Mesenchymal stem cell (in vitro differentiated cells and primary cell): ENCODE results near the gene THRAP3. TPM values are rescaled to one million over a fixed set of nuclear protein-coding genes. Genes with fewer than 3 reads are reported as not detected.

Source experiments
- DNase-seq: peaks from one replicate; pipeline ENCODE4 v3.0.0-alpha.2; 2013
- H2AFZ ChIP-seq: one replicate; pipeline ENCODE4 v1.6.1; 2013; ENCODE audit warnings: low read depth, mild to moderate bottlenecking, control low read depth, inconsistent platforms, low read length, moderate library complexity
- H2AK5ac ChIP-seq: 2 replicates; pipeline ENCODE4 v1.6.1; 2013; ENCODE audit warnings: low read length, moderate library complexity, mild to moderate bottlenecking, inconsistent platforms; ENCODE audit not compliant: severe bottlenecking
- H2BK120ac ChIP-seq: one replicate; pipeline ENCODE4 v1.6.1; 2013; ENCODE audit warnings: low read depth, mild to moderate bottlenecking, inconsistent platforms, low read length, moderate library complexity
- H2BK12ac ChIP-seq, 2 experiments: one replicate each; pipeline ENCODE4 v1.6.1; 2013; ENCODE audit warnings: inconsistent platforms in 2 of 2, low read length in 2 of 2, mild to moderate bottlenecking in 2 of 2, moderate library complexity in 2 of 2, control low read depth in 1 of 2
- H2BK15ac ChIP-seq: one replicate; pipeline ENCODE4 v1.6.1; 2013; ENCODE audit warnings: mild to moderate bottlenecking, low read depth, inconsistent platforms; ENCODE audit not compliant: poor library complexity, severe bottlenecking
- H2BK5ac ChIP-seq: 2 replicates; pipeline ENCODE4 v1.6.1; 2013; ENCODE audit warnings: low read depth, mild to moderate bottlenecking, low read length, control low read depth, inconsistent platforms; ENCODE audit not compliant: poor library complexity, severe bottlenecking
- H3K14ac ChIP-seq, 2 experiments: one replicate each; pipeline ENCODE4 v1.6.1; 2013; ENCODE audit warnings: inconsistent platforms in 2 of 2, low read length in 2 of 2, control low read depth in 1 of 2, mild to moderate bottlenecking in 1 of 2, moderate library complexity in 1 of 2
- H3K18ac ChIP-seq, 2 experiments: one replicate each; pipeline ENCODE4 v1.6.1; 2013; ENCODE audit warnings: inconsistent platforms in 2 of 2, low read length in 2 of 2, control low read depth in 1 of 2, low read depth in 1 of 2, mild to moderate bottlenecking in 1 of 2
- H3K23ac ChIP-seq, 2 experiments: one replicate each; pipeline ENCODE4 v1.6.1; 2013; ENCODE audit warnings: inconsistent platforms in 2 of 2, low read length in 2 of 2, mild to moderate bottlenecking in 2 of 2, moderate library complexity in 2 of 2, control low read depth in 1 of 2
- H3K27ac ChIP-seq: 2 replicates; pipeline ENCODE4 v1.5.1; 2013; ENCODE audit warnings: mild to moderate bottlenecking, moderate library complexity, low read length, control low read depth, inconsistent platforms; ENCODE audit not compliant: poor library complexity, severe bottlenecking
- H3K27me3 ChIP-seq, 2 experiments: 2 replicates each; pipeline versions ENCODE4 v1.6.1 to v1.7.0; 2013; ENCODE audit warnings: low read length in 2 of 2, mild to moderate bottlenecking in 2 of 2, moderate library complexity in 2 of 2, control low read depth in 1 of 2, inconsistent platforms in 1 of 2; ENCODE audit not compliant: control insufficient read depth in 1 of 2, insufficient read depth in 1 of 2
- H3K36me3 ChIP-seq, 2 experiments: 2 replicates each; pipeline versions ENCODE4 v1.6.1 to v1.7.0; 2013; ENCODE audit warnings: low read length in 2 of 2, control low read depth in 1 of 2, inconsistent platforms in 1 of 2, low read depth in 1 of 2, mild to moderate bottlenecking in 1 of 2; ENCODE audit not compliant: insufficient read depth in 2 of 2, control insufficient read depth in 1 of 2
- H3K4ac ChIP-seq, 2 experiments: one replicate each; pipeline ENCODE4 v1.6.1; 2013; ENCODE audit warnings: inconsistent platforms in 2 of 2, low read length in 2 of 2, mild to moderate bottlenecking in 2 of 2, moderate library complexity in 2 of 2, control low read depth in 1 of 2, low read depth in 1 of 2
- H3K4me1 ChIP-seq: 2 replicates; pipeline ENCODE4 v1.6.1; 2013; ENCODE audit warnings: low read depth, low read length, control low read depth; ENCODE audit not compliant: control insufficient read depth, insufficient read depth
- H3K4me2 ChIP-seq: 2 replicates; pipeline ENCODE4 v1.6.1; 2013; ENCODE audit warnings: low read length, mild to moderate bottlenecking, inconsistent platforms; ENCODE audit not compliant: poor library complexity, severe bottlenecking
- H3K4me3 ChIP-seq, 2 experiments: 2 replicates each; pipeline versions ENCODE4 v1.5.1 to v1.7.0; 2013; ENCODE audit warnings: low read length in 2 of 2, mild to moderate bottlenecking in 2 of 2, control low read depth in 1 of 2, low read depth in 1 of 2; ENCODE audit not compliant: insufficient read depth in 1 of 2
- H3K79me1 ChIP-seq: replicated peaks from 2 replicates; pipeline ENCODE4 v1.6.1; 2013; ENCODE audit warnings: mild to moderate bottlenecking, control low read depth, low read length, inconsistent platforms; ENCODE audit not compliant: poor library complexity, severe bottlenecking
- H3K9ac ChIP-seq: 2 replicates; pipeline ENCODE4 v1.7.0; 2013; ENCODE audit warnings: mild to moderate bottlenecking, low read length, moderate library complexity
- H3K9me3 ChIP-seq: 2 replicates; pipeline ENCODE4 v1.7.0; 2013; ENCODE audit warnings: mild to moderate bottlenecking, low read length; ENCODE audit not compliant: control insufficient read depth
- H4K8ac ChIP-seq: one replicate; pipeline ENCODE4 v1.6.1; 2013; ENCODE audit warnings: inconsistent platforms, mild to moderate bottlenecking, low read length, moderate library complexity
- H4K91ac ChIP-seq: one replicate; pipeline ENCODE4 v1.6.1; 2013; ENCODE audit warnings: mild to moderate bottlenecking, low read length, inconsistent platforms
- WGBS: methylation state at CpG from one replicate; pipeline ENCODE4 v1.1.7; 2013; ENCODE audit warnings: mixed read lengths; 5-methylcytosine and 5-hydroxymethylcytosine counted together
- polyA plus RNA-seq, 2 experiments: library from polyadenylated mRNA; stranded (reverse); fragments of 200-250 nt; gene quantifications; one replicate each; pipeline ENCODE4 v1.2.3, GENCODE V29; 2013

The THRAP3 gene, protein sequence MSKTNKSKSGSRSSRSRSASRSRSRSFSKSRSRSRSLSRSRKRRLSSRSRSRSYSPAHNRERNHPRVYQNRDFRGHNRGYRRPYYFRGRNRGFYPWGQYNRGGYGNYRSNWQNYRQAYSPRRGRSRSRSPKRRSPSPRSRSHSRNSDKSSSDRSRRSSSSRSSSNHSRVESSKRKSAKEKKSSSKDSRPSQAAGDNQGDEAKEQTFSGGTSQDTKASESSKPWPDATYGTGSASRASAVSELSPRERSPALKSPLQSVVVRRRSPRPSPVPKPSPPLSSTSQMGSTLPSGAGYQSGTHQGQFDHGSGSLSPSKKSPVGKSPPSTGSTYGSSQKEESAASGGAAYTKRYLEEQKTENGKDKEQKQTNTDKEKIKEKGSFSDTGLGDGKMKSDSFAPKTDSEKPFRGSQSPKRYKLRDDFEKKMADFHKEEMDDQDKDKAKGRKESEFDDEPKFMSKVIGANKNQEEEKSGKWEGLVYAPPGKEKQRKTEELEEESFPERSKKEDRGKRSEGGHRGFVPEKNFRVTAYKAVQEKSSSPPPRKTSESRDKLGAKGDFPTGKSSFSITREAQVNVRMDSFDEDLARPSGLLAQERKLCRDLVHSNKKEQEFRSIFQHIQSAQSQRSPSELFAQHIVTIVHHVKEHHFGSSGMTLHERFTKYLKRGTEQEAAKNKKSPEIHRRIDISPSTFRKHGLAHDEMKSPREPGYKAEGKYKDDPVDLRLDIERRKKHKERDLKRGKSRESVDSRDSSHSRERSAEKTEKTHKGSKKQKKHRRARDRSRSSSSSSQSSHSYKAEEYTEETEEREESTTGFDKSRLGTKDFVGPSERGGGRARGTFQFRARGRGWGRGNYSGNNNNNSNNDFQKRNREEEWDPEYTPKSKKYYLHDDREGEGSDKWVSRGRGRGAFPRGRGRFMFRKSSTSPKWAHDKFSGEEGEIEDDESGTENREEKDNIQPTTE
- polyA plus RNA-seq (2013, experiment 1 of 2), result 64.5 TPM
- 60.8 TPM for polyA plus RNA-seq (2013, experiment 2 of 2)

- peaks cover 9 to 19% of the 10 kb centered on the region in 2 experiments for H3K36me3 ChIP-seq
- peak within 1 kb of the TSS in 1 of 2 experiments; percentile 36 for H3K14ac ChIP-seq
- peak within 1 kb of the TSS in 1 of 2 experiments; percentile 28 for H2BK12ac ChIP-seq
- H3K23ac ChIP-seq, result no peak within 1 kb of the TSS
- peak within 1 kb of the TSS; percentile 87 for H2BK5ac ChIP-seq
- peaks cover 2% of the 10 kb centered on the region for H3K79me1 ChIP-seq
- DNase-seq, result peak; percentile 100
- no peak within 1 kb of the TSS for H2BK15ac ChIP-seq
- peak within 1 kb of the TSS; percentile 52 for H4K91ac ChIP-seq
- under 1% methylated on average over 40 of the region's 45 CpGs for WGBS
- peak within 1 kb of the TSS; percentile 83 for H3K4me2 ChIP-seq
- peak within 1 kb of the TSS; percentile 73 for H2AFZ ChIP-seq
- H3K9ac ChIP-seq, result peak within 1 kb of the TSS; percentile 98
- no peaks in the 10 kb centered on the region for H3K9me3 ChIP-seq
- H3K4ac ChIP-seq, result peak within 1 kb of the TSS; percentile 15 to 77
- no peaks in the 10 kb centered on the region for H3K27me3 ChIP-seq
- H3K4me3 ChIP-seq, result peak within 1 kb of the TSS; percentile 76 to 89
- H3K18ac ChIP-seq, result peak within 1 kb of the TSS; percentile 91 to 95
- peak within 1 kb of the TSS; percentile 95 for H4K8ac ChIP-seq
- peak within 1 kb of the TSS; percentile 84 for H2BK120ac ChIP-seq
- peak within 1 kb of the TSS; percentile 97 for H3K27ac ChIP-seq
- no peak within 1 kb of the TSS for H2AK5ac ChIP-seq
- peaks cover 6% of the 10 kb centered on the region for H3K4me1 ChIP-seq
These were observed at the start of gene THRAP3 for GRCh38 chr1:36223996-36224536. Gene THRAP3 (plus strand): TSS chr1:36224443. CDS start chr1:36282564, 58,121 bp downstream.

DNA sequence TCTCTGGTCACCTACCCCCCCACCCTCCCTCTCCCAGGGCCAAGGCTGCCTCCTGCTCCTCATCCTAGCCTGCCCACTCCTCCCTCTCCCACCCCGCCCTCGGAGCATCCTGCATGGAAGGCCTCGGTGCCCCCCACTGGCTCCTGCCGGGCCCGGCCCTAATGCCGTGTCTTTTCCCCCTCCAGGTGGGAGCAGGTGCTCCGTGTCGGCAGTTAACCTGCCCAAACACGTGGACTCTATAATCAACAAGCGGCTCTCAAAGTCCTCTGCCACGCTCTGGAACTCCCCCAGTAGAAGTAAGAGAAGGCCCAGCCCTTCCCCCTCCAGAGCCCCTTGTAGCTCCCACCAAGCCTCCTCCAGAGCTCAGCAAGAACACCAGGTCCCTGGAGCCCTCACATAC, 49.5 kb upstream of the THRAP3 start:
- Histone ChIP-seq H3K18ac (no peak overlapping the region), H4K8ac (no peak overlapping the region), H3K4me1 (peaks cover 29% of the 10 kb centered on the region), H3K4me3 (no peak overlapping the region), H3K23ac (no peak overlapping the region), H2BK15ac (no peak overlapping the region), H3K4me2 (no peak overlapping the region), H3K9ac (peak overlapping the region; percentile 72), H2BK12ac (no peak overlapping the region), H3K4ac (no peak overlapping the region), H3K79me1 (peaks cover 16% of the 10 kb centered on the region), H2AFZ (no peak overlapping the region), H3K27ac (no peak overlapping the region), H4K91ac (no peak overlapping the region), H3K14ac (no peak overlapping the region), H3K27me3 (no peaks in the 10 kb centered on the region), H2AK5ac (no peak overlapping the region), H2BK5ac (no peak overlapping the region), H2BK120ac (no peak overlapping the region), H3K9me3 (no peaks in the 10 kb centered on the region), H3K36me3 (peaks cover 92 to 94% of the 10 kb centered on the region in 2 experiments)
- DNase-seq, result no peak
- 96% methylated on average over 11 of the region's 11 CpGs for WGBS

GRCh38 chr1:36175137-36176095, 48.8 kb upstream of the THRAP3 start:
- Histone ChIP-seq H2BK120ac (no peak overlapping the region), H3K4me1 (peaks cover 29% of the 10 kb centered on the region), H4K8ac (peak overlapping the region; percentile 1), H3K36me3 (peaks cover 94 to 96% of the 10 kb centered on the region in 2 experiments), H3K23ac (no peak overlapping the region), H3K14ac (no peak overlapping the region), H3K4me2 (no peak overlapping the region), H2BK5ac (no peak overlapping the region), H2BK15ac (peak overlapping the region; percentile 74), H2AFZ (no peak overlapping the region), H3K9ac (peak overlapping the region; percentile 72), H2AK5ac (no peak overlapping the region), H3K27ac (no peak overlapping the region), H3K27me3 (no peaks in the 10 kb centered on the region), H3K4me3 (no peak overlapping the region), H3K4ac (no peak overlapping the region), H3K79me1 (peaks cover 20% of the 10 kb centered on the region), H4K91ac (no peak overlapping the region), H3K18ac (no peak overlapping the region), H2BK12ac (no peak overlapping the region), H3K9me3 (no peaks in the 10 kb centered on the region)
- peak; percentile 89 for DNase-seq
- WGBS, result 92% methylated on average over 11 of the region's 11 CpGs
